ENCODE measurements around the gene SDHD.

GRCh38 chr11:112057170-112057569, 29.5 kb upstream of the SDHD start:
- TF ChIP-seq EP300 (IDR thresholded peaks at IDR 0.05): no peak
- no peak for TF ChIP-seq REST (IDR thresholded peaks at IDR 0.05)
- no peak for TF ChIP-seq NR3C1 (IDR thresholded peaks at IDR 0.05)
- TF ChIP-seq CTCF (IDR thresholded peaks at IDR 0.05): no peak
- no peak for TF ChIP-seq RAD21 (conservative IDR thresholded peaks at IDR 0.05 in 1 of 2, IDR thresholded peaks at IDR 0.05 in 1 of 2)
- no peak for TF ChIP-seq POLR2A (IDR thresholded peaks at IDR 0.05; ENCODE audit: low read length)
- TF ChIP-seq SREBF2 (IDR thresholded peaks at IDR 0.05): no peak
- TF ChIP-seq PBX3 (IDR thresholded peaks at IDR 0.05): no peak
- TF ChIP-seq ELK1 (IDR thresholded peaks at IDR 0.05; ENCODE audit: low read depth, low read length): no peak
- no peak for TF ChIP-seq BCL3 (IDR thresholded peaks at IDR 0.05)
- no peak for TF ChIP-seq USF2 (IDR thresholded peaks at IDR 0.05)
- TF ChIP-seq MAZ (IDR thresholded peaks at IDR 0.05; ENCODE audit: borderline replicate concordance, low read depth, low read length): no peak
- no peak for TF ChIP-seq CHD4 (IDR thresholded peaks at IDR 0.05; ENCODE audit: borderline replicate concordance)
- TF ChIP-seq RFX5 (IDR thresholded peaks at IDR 0.05): no peak
